A673 (cell line): ENCODE measurements around the gene CLEC16A.

ENCODE experiments used
- EZH2 ChIP-seq: fragments of 200-600 bp; sonication (generic); IDR thresholded peaks from 2 replicates; pipeline ENCODE4 v1.6.1; 2017; ENCODE audit warnings: borderline replicate concordance, low read depth, mild to moderate bottlenecking, mixed read lengths, antibody characterized with exemption, low read length; ENCODE audit not compliant: poor library complexity, severe bottlenecking
- TF ChIP-seq, protein P1 (sequence below): fragments of 300-800, 200-600 bp; sonication (generic); conservative IDR thresholded peaks from 2 replicates; pipeline ENCODE4 v1.5.1; 2017; ENCODE audit warnings: low read depth, mild to moderate bottlenecking, antibody characterized with exemption, low read length, moderate library complexity, mixed read lengths

DNA sequence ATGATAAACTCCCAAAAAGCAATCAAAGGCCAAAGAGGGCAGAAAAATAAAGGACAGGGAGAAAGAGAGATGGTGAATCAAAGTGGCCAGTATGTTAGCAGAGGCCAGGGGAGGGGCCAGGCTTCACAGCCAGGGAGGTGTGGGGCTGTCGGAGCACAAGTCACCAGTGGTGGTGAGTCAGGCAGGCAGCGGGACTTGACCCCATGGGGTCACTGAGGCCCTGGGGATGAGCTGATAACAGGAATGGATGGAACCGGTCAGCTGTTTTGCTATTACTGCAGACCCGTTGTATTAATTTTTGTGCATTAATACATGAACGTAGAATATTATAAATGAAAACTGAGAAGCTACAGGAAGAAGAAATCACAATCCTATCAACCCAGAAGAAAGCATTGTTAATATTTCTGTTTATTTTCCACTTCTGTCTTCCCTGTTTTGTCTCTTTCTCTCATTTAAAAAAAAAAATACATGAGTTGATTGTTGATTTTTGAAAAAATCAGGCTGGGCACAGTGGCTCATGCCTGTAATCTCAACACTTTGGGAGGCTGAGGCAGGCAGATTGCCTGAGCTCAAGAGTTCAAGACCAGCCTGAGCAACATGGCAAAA is 204.8 kb downstream of the CLEC16A start:
- TF ChIP-seq EZH2: no peak
- TF ChIP-seq, protein P1, sequence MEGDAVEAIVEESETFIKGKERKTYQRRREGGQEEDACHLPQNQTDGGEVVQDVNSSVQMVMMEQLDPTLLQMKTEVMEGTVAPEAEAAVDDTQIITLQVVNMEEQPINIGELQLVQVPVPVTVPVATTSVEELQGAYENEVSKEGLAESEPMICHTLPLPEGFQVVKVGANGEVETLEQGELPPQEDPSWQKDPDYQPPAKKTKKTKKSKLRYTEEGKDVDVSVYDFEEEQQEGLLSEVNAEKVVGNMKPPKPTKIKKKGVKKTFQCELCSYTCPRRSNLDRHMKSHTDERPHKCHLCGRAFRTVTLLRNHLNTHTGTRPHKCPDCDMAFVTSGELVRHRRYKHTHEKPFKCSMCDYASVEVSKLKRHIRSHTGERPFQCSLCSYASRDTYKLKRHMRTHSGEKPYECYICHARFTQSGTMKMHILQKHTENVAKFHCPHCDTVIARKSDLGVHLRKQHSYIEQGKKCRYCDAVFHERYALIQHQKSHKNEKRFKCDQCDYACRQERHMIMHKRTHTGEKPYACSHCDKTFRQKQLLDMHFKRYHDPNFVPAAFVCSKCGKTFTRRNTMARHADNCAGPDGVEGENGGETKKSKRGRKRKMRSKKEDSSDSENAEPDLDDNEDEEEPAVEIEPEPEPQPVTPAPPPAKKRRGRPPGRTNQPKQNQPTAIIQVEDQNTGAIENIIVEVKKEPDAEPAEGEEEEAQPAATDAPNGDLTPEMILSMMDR: no peak
